HG02763 (cell line): ENCODE data around the gene ENPP1.

Source experiments
- ATAC-seq: cut with Tn5 transposase; IDR thresholded peaks from one replicate; pipeline ENCODE4 v1.9.1; 2021; ENCODE audit warnings: mild to moderate bottlenecking, moderate library complexity; ENCODE audit not compliant: unreplicated experiment

ENPP1 gene

DNA sequence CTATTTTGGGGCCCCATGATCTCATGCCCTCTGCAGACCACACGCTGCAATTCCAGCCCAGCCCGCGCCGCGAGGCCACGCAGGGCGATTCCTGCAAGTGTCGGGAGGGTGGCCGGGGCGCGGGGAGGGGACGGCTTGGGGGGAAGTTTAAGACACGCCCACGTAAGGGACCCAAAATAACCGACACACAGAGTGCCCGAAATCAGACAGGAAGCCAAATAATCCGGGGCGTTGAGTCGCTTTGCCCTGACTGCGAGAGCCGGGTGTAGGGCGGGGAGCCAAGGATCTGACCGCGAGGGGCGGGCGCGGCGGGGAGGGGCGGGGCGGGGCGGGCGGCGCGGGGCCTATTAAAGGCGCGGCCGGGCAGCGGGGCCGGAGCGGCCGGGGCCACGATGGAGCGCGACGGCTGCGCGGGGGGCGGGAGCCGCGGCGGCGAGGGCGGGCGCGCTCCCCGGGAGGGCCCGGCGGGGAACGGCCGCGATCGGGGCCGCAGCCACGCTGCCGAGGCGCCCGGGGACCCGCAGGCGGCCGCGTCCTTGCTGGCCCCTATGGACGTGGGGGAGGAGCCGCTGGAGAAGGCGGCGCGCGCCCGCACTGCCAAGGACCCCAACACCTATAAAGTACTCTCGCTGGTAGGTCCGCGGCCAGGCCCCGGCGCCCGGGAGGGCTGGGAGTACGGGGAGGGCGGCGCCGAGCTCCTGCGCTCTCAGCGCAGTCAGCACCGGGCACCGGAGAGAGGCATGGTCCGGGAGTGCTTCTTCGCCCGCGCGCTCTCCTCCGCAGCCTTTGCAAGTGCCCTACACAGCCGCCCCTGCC, at the start of gene ENPP1:
ENPP1 (plus strand) TSS at position 377 of the 816 bp plus-strand sequence; CDS start at position 393, 16 bp downstream.
- peak; percentile 55 for ATAC-seq

DNA sequence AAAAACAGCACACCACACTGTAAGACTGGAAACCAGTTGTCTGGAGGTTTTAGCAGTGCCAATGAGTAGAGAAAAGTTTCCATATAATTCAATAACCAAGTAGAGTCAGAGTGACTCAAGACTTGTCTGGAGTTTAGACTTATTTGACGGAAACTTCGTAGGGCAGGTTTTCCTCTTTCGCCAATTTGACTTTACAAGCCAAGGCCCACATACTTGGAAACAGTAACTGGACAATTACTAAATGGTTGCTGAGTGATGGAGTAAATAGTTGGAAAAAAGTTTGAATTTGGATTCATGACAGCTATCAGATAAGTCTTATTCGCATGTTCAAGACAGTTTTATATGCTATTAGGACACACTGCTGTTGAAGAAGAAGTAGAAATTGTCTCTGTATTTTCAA, 48.9 kb upstream of the ENPP1 start:
- no peak for ATAC-seq

DNA sequence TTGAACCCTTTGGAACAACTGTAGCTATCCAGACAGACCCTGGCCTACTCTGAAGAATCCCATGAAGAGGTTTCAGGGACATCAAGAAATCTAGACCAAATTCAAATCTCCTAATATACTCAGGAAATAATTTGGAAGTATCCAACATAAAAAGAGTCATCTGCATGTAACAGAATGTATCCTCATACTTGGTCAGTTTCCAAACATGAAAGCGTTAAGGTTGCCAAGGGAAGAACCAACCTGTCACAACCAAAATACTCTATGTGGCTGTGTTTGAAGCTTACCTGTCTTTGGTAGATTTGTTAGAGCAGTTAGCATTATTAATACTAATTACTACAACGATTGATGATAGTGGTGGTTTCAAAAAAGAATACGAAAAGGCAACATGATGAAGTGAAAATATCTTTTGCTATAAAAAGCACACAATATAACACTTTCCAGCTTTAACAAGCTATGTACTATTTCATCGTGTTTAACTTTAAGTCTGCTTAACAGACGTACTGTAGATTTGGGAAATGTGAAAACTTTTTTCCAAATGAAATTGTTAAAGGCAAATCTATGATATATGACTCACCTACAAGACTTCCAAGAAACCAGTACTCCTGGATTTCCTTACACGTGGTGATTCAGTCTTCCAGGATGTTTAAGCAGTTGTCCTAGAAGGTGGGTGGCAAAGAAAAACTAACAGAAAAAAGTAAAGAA, 46.6 kb upstream of the ENPP1 start:
- no peak for ATAC-seq

DNA sequence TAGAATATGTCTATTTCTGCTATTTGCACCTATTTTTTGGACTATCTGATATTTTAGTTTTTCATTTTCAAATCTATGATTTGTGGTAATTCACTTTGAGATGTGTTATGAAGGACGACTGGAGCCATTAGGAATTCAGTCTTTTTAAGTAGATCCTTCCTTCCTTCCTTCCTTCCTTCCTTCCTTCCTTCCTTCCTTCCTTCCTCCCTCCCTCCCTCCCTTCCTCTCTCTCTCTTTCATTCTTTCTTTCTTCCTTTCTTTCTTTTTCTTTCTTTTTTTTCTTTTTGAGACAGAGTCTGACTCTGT, 46.1 kb upstream of the ENPP1 start:
- no peak for ATAC-seq

DNA sequence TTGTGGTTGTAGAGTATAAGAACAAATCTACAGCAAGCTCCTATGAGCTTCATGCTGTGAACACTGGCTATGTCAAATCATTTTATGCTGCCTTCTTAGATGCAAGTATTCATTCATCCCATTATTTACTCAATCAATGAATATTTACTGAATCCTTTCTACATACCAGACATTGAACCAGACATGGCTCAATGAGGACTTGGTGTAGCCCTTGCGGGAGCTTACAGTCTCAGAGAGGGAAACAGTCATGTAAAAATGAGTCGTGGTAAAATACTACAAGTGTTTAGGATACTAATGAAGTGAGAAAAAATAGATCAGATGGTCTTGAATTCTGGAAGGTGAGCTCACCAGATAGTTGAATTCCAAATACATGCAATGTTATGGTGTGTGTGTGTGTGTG, 44.8 kb upstream of the ENPP1 start:
- no peak for ATAC-seq

DNA sequence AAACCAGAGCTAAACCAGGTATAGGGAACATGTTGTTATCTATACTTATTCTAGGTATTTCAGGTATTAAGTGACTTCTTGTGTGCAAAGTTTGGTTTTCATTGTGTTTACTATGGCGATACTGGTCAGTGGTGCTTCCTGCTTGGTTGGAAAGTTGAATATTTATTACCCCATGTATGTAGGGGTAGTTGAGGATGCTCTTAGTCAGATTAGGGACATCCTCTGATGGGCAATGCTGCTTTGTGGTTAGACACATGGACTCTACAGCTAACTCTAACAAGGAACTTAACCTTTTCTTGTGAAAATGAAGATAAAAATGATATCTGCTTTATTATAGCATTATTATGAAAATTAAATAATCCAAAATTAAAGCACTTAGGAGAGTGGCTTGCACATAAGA, 44.1 kb upstream of the ENPP1 start:
- ATAC-seq, result no peak

DNA sequence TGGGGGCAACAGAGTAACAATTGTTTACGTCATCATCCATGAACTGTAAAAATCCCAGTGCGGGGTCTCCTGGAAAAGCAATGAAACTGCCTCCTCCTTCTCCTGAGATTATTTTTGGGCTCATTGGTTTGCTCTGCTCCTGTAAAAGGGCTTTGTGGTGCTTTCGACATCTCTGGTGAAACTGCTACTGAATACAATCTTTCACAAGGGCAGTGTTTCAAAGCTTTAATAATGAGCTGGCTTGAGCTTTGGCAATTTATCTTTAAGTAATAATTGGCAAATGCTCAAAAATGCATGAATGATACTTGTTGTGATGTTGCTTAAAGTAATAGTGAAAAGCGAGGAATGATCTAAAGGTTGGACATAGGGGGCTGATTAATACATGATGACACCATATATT, 43.5 kb upstream of the ENPP1 start:
- ATAC-seq, result no peak

DNA sequence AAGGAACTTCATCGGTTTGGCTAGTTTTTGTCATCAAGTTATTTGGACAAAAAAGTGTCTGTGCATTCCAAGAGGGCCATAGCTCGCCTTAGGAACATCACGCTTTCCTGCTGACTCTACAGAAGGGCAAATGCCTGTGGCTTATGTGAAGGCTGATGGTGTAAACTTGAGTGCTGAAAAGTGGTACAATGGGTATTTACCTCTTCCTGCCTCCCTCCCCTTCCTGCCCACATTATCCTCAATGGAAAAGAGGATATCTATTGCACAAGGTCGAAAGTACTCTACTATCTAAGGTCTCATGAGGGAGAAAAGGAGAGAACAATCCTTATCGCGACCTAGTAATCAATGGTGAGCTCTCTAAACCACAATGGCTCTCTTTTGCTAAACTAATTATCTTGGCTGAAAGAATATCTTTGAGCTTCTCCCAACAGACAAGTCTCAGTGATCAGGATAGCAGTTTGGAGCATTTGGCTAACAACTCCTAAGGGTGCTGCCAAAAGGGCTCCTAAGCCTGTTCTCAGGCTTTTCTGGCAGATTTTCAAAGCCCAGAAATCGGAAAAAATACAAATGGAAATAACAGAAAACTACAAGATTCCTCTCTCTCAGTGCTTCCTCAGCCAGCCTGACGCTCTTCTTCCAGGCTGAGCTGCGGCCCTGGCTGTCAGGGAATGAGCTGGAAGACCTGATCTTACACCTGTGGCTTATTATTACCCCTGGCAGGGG, 42.6 kb upstream of the ENPP1 start:
- ATAC-seq, result no peak

DNA sequence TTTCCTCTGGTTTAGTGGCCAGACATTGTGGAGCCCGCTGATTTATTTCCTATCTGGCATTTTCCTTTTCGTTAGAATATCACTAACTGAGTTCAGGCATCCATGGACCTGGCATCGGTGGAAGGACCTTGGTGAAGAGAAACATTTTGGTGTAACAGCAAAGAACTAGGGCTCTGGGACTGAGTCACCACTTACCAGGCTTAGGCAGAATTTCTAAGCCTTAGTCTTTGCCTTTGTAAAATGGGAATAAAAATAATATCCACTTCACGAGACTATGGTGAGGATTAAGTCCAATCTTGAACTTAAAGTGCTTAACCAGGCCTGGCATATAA, 42.0 kb upstream of the ENPP1 start:
- no peak for ATAC-seq

DNA sequence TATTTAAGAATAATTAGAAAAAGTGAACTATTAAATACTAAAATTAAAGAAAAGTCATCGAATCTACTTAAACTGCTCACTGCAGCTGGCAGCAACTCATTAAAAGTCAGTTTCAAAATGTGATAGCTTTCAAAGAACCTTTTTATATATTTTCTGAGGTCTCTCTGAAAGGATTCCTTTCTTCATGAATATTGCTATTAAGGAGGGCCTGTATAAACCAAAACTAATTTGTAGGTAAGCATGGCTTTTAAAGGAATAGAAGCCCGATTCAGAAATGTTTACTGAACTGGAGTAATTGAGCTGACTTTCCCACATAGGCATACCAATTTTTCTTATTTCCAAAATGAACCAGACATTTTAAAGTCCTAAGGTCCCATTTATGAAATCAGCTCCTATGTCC, 41.2 kb upstream of the ENPP1 start:
- no peak for ATAC-seq

DNA sequence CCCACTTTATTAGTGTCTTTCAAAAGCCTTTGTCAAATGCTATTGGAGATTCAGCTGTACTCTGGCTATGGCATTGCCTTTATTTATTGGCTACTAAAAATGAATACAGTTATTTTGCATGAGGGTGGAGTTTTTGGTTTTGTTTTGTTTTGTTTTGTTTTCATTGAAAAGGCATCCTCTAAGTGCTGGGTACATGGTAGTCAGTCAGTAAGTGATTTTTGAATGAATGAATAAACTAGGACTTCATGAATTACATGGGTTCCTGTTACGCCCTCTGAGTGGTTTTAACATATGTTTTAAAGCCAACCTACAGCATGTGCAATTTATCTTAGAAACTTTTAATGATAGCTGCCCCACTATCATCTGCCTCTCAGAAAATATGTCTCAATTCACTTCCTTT, 38.9 kb upstream of the ENPP1 start:
- no peak for ATAC-seq

DNA sequence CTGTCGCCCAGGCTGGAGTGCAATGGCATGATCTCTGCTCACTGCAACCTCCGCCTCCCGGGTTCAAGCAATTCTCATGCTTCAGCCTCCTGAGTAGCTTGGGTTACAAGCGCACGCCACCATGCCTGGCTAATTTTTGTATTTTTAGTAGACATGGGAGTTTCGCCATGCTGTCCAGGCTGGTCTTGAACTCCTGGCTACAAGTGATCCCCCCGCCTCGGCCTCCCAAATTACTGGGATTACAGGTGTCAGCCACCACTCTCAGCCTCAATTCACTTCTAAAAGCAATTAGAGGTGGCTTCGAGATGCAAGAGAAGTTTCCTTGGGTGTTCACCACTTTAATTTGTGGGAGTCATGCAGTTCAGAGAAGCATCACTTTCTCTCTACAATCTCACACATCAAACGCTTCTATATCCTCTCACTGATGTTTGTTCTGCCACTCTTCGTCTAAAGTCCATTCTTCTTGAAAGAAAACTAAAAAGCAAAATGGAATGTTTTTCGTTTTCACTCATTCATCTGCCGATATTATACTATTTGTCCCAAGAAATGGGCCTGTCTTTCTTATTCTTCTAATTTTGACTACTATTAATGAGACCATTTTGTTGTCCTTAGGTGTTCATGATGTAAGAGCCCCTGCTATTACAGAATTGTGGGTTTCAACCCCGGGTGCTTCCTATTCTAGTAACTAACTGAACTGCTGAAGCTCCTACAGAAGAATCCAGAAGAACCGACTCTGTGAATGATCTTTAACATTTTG, 38.3 kb upstream of the ENPP1 start:
- ATAC-seq, result no peak

DNA sequence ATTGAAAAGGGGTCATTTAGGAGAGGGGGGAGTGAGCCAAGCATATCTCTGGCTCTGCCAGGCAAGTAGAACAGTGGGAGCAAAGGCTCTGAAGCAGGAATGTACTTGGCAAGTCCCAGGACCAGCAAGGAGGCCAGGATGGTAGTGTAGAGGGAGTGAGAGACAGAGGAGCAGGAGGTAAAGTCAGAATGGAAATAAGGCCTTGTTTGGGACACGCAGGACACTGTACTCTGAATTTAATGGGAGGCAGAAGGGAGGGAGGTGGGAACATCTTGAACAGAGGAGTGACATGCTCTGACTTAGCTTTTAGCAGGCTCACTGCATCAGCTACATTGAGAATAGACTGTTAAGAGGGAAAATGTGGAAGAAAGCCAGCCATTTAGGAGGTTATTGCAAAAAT, 37.0 kb upstream of the ENPP1 start:
- ATAC-seq, result no peak

DNA sequence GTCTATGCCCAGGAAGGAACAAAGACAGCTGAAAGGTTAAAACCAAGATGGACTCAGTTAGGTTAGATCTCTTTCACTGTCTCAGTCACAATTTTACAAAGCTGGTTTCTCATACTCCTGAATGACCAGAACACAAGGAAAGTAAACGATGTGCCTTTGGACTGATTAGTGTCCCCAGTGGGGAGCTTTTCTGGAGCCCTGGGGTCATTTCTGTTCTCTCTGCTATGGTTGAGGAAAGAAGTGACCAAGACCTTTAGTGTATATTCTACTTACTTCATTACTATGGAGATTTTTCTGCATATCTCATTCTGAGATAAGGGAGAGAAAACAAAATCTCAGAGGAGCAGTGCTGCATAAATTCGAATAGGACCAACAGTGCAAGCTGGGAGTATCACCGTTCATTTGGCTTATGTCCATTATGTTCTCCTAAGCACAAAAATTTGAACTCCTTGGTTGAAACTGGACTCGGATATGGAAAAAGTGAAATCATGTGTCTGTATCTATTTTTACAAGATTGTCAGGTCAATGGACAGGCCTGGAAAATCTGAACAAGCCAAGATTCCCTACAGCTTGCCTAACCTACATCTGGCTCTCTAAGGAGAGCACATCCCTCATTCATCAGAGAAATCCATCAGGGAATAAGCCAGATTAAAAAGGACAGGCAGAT, 34.4 kb upstream of the ENPP1 start:
- ATAC-seq, result no peak

DNA sequence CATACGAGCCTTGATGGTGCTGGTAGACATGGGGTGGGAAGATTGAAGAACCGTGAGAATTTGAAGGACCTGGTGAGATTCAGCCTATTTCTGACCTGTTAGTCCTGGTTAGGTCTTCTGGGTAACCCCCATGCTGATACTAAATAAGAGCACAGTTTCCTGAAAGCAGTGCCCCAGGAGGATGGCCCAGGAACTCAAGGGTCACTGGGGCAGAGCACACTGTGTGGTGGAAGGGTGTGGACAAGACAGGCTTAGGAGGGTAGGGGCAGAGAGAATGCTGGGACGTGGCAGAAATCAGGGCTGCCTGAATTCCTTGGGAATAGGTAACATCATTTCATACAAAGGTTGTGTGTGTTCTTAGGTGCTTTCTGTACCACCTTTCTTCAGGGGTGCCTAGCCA, 31.9 kb upstream of the ENPP1 start:
- no peak for ATAC-seq

DNA sequence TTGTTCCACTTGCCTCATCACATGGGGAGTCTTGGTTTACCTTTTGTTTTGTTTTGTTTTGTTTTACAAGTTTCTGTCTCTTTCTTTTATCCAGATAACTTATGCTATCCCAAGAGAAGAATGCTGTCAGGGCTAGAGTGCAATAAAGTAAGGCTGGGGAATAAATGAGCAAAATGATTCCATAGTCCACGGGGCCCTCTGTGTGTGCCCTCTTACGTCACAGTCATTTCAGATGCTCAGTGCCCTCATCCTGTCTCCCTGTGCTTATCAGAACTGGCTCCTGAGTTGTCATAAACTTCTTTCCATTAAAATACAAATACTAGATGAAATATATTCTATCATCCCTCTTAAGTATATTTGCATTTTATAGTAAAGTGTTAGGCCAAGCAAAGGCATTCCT, 30.8 kb upstream of the ENPP1 start:
- no peak for ATAC-seq

DNA sequence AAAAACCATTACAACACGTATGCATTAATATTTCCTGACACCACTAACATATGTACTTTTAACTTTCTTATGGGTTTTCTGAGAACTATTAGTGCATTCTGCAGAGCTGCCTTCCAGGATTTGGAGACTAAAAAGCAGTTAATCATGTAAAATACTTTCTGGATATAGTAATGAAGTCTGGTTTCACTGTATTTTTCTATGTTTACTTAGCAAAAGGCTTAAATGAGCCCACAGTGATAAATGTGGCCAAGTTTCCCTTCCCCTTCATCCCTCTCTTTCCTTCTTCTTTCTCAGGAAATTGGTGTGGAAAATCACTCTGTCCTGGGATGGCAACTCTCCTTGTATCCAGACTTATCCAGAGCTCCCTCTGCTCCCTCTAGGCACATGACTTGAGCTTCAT, 29.7 kb upstream of the ENPP1 start:
- no peak for ATAC-seq

DNA sequence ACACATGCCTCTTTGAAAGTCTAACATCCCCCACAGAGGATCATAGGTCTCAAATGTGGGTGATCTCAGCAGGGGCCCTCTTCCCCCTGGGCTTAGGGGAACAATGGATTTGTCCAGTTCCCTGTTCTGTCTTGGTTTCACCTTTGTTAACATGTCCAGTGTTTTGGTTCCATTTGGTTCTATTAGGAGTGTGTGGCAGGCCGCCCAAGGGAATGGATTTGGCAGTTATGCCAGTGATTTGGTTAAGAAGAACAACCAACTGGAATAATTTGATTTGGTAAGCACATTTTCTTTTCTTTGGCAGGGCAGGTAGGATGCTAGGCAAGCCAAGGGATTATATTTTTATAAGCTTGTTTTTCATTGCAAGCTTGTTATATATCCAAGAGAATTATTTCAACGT, 28.5 kb upstream of the ENPP1 start:
- ATAC-seq, result no peak

DNA sequence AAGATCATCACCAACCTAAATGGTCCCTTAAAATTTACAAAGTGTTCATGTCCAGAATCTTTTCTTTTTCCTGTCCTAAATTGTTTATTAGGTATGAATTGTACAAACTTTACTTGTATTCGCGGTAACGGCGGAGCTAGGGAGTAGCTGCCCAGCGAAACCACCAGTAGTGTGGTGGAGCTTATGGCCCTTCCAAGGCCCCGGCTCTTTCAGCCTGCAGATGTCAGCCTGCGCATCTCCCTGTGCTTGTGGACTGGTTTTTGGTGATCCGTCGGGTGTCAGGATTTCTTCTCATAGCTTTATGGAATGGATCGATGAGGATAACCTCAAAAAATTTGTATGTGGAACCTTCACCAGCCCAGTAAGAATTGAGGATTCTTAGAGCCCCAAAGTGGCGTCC, 27.2 kb upstream of the ENPP1 start:
- ATAC-seq, result no peak

DNA sequence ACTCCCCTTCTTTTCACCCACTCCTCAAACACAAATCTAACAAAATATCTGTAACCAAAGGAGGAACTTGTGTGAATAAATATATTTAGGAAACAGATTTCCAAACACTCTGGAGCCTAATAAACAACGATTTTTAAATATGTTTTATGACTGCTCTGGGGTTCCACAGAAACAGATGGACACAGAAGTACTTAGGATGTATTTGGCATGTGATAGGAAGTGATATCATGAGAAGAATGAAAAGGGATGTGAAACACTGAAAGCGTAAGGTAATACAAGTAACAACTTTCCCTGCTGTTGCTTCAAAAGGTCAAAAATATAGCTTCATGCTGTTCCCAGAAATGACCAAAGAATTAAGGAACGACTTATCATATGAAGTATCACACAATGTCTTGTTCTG, 26.1 kb upstream of the ENPP1 start:
- no peak for ATAC-seq

DNA sequence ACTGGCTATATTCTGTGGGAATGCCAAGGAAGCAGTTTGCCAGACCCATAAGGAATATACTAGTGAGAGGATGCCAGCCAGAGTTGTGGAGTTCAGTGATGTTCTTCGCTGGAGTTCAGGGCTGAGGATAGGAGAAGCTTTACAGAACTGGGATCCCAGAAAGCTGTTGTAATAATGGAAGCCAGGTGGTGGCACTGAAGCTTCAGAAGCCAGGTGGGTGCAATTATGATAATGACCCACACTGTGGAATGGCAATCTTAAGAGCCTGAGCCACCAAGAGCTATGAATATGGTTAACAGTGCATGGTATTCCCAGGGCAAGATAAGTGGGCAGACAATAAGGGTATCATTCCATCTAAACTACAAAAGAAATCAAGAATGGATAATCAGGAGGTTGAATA, 25.1 kb upstream of the ENPP1 start:
- no peak for ATAC-seq
